ENCODE measurements around the gene TMEM156. TPM values are rescaled to one million over a fixed set of nuclear protein-coding genes. Genes with fewer than 3 reads are reported as not detected.

Gene TMEM156
- total RNA-seq, 1 donor from 2014 or later: not detected

Other genes starting within 250 kb of the TMEM156 start
- gene TLR10, start 249.4 kb downstream of the TMEM156 start, total RNA-seq: not detected
- 5.0 TPM for gene TLR1, start 227.6 kb downstream of the TMEM156 start, total RNA-seq
- gene TLR6, start 175.6 kb downstream of the TMEM156 start, total RNA-seq: 1.5 TPM
- 14.8 TPM for gene FAM114A1, start 164.6 kb downstream of the TMEM156 start, total RNA-seq
- 13.5 TPM for gene KLHL5, start 29.8 kb upstream of the TMEM156 start, total RNA-seq
- gene WDR19, start 150.1 kb upstream of the TMEM156 start, total RNA-seq: 5.1 TPM

All from left ventricle myocardium superior (tissue), 1 donor.